GM18867 (cell line): Measurements from ENCODE around the gene CDK14.

Experiments
- ATAC-seq: cut with Tn5 transposase; IDR thresholded peaks from one replicate; pipeline ENCODE4 v1.9.1; 2021; ENCODE audit warnings: mild to moderate bottlenecking, moderate library complexity; ENCODE audit not compliant: unreplicated experiment

Gene CDK14

GRCh38 chr7:91180746-91181145 is 584.6 kb downstream of the CDK14 start:
- ATAC-seq, result no peak

GRCh38 chr7:91181949-91182348 is 585.8 kb downstream of the CDK14 start:
- ATAC-seq, result no peak

- no peak for ATAC-seq
These were observed 587.0 kb downstream of the CDK14 start for GRCh38 chr7:91182819-91183764.

GRCh38 chr7:91185771-91186170 is 589.6 kb downstream of the CDK14 start:
- ATAC-seq, result no peak

- no peak for ATAC-seq
These were observed 590.9 kb downstream of the CDK14 start for GRCh38 chr7:91187061-91187460.

- no peak for ATAC-seq
These were observed 595.6 kb downstream of the CDK14 start for GRCh38 chr7:91191771-91192170.

- ATAC-seq, result no peak
These were observed 597.0 kb downstream of the CDK14 start for GRCh38 chr7:91193141-91193540.

GRCh38 chr7:91194841-91195240 is 598.7 kb downstream of the CDK14 start:
- no peak for ATAC-seq

- ATAC-seq, result no peak
These were observed 599.9 kb downstream of the CDK14 start for GRCh38 chr7:91196058-91196457.

GRCh38 chr7:91198371-91198770 is 602.2 kb downstream of the CDK14 start:
- ATAC-seq, result no peak

GRCh38 chr7:91199601-91200000 is 603.5 kb downstream of the CDK14 start:
- no peak for ATAC-seq

GRCh38 chr7:91201442-91202113 is 605.5 kb downstream of the CDK14 start:
- no peak for ATAC-seq

- no peak for ATAC-seq
These were observed 610.3 kb downstream of the CDK14 start for GRCh38 chr7:91206361-91206960.

- no peak for ATAC-seq
These were observed 616.5 kb downstream of the CDK14 start for GRCh38 chr7:91212582-91212981.

- no peak for ATAC-seq
These were observed 630.3 kb downstream of the CDK14 start for GRCh38 chr7:91226411-91226810.

GRCh38 chr7:91228327-91228726 is 632.2 kb downstream of the CDK14 start:
- no peak for ATAC-seq

GRCh38 chr7:91228927-91229558 is 632.9 kb downstream of the CDK14 start:
- no peak for ATAC-seq

- no peak for ATAC-seq
These were observed 634.0 kb downstream of the CDK14 start for GRCh38 chr7:91230100-91230499.

GRCh38 chr7:91230503-91230902 is 634.4 kb downstream of the CDK14 start:
- no peak for ATAC-seq

GRCh38 chr7:91233212-91233611 is 637.1 kb downstream of the CDK14 start:
- no peak for ATAC-seq

GRCh38 chr7:91235211-91235832 is 639.2 kb downstream of the CDK14 start:
- no peak for ATAC-seq
